IPS-20b (cell line): ENCODE data around the gene CSAG2.
"Not testable (repeated sequence)": the region's sequence is repeated elsewhere in the genome, so short reads cannot be mapped to it uniquely, and the experiment has no call there.

Experiments
- H3K27ac ChIP-seq: one replicate; pipeline ENCODE4 v1.5.1; 2013; ENCODE audit warnings: low read length
- H3K27me3 ChIP-seq: 2 replicates; pipeline ENCODE4 v1.6.1; 2013; ENCODE audit warnings: mild to moderate bottlenecking, low read length, inconsistent platforms; ENCODE audit not compliant: insufficient read depth
- H3K36me3 ChIP-seq: 2 replicates; pipeline ENCODE4 v1.6.1; 2013; ENCODE audit warnings: low read depth, mild to moderate bottlenecking, inconsistent platforms, low read length, moderate library complexity; ENCODE audit not compliant: insufficient read depth
- H3K4me1 ChIP-seq: 2 replicates; pipeline ENCODE4 v1.6.1; 2013; ENCODE audit warnings: mild to moderate bottlenecking, control low read depth, inconsistent platforms, low read length, moderate library complexity; ENCODE audit not compliant: insufficient read depth
- H3K4me3 ChIP-seq: 2 replicates; pipeline ENCODE4 v1.5.1; 2013; ENCODE audit warnings: mild to moderate bottlenecking, low read length, inconsistent platforms
- H3K9ac ChIP-seq: 2 replicates; pipeline ENCODE4 v1.6.1; 2013; ENCODE audit warnings: low read depth, mild to moderate bottlenecking, inconsistent platforms, low read length, moderate library complexity
- H3K9me3 ChIP-seq: 2 replicates; pipeline ENCODE4 v1.6.1; 2013; ENCODE audit warnings: mild to moderate bottlenecking, low read depth, low read length, inconsistent platforms; ENCODE audit not compliant: insufficient read depth

The CSAG2 gene

GRCh38 chrX:152713815-152714787, 5.0 kb upstream of the CSAG2 start, which contains the start of gene MAGEA2B:
TSS of gene MAGEA2B (plus strand) at chrX:152714628. CDS start at chrX:152717107, 2,479 bp downstream.
- H3K27me3 ChIP-seq, H3K36me3 ChIP-seq, H3K27ac ChIP-seq, H3K4me1 ChIP-seq, H3K4me3 ChIP-seq, H3K9me3 ChIP-seq, H3K9ac ChIP-seq: not testable (repeated sequence)

GRCh38 chrX:152713195-152713594, 4.1 kb upstream of the CSAG2 start:
- not testable (repeated sequence) for H3K9me3 ChIP-seq, H3K27me3 ChIP-seq, H3K4me1 ChIP-seq, H3K9ac ChIP-seq, H3K4me3 ChIP-seq, H3K36me3 ChIP-seq, H3K27ac ChIP-seq

GRCh38 chrX:152706500-152706899, 2.6 kb downstream of the CSAG2 start:
- H3K27ac ChIP-seq, H3K36me3 ChIP-seq: not testable (repeated sequence)

GRCh38 chrX:152700390-152700789, 8.7 kb downstream of the CSAG2 start:
- not testable (repeated sequence) for H3K36me3 ChIP-seq, H3K9ac ChIP-seq, H3K4me1 ChIP-seq, H3K9me3 ChIP-seq, H3K27me3 ChIP-seq, H3K4me3 ChIP-seq, H3K27ac ChIP-seq

More at GRCh38 chrX:152706500-152706899, 2.6 kb downstream of the CSAG2 start:
- not testable (repeated sequence) for H3K27me3 ChIP-seq, H3K4me1 ChIP-seq, H3K4me3 ChIP-seq, H3K9ac ChIP-seq, H3K9me3 ChIP-seq

- H3K4me1 ChIP-seq, H3K9ac ChIP-seq, H3K4me3 ChIP-seq, H3K27ac ChIP-seq, H3K27me3 ChIP-seq, H3K36me3 ChIP-seq, H3K9me3 ChIP-seq: not testable (repeated sequence)
Observed at GRCh38 chrX:152697952-152698931, 10.8 kb downstream of the CSAG2 start, which contains the start of gene MAGEA3. TSS of gene MAGEA3 (plus strand) at chrX:152698794. CDS start at chrX:152700833, 2,039 bp downstream.

GRCh38 chrX:152681012-152681411, 28.1 kb downstream of the CSAG2 start:
- not testable (repeated sequence) for H3K36me3 ChIP-seq, H3K9ac ChIP-seq, H3K9me3 ChIP-seq, H3K4me3 ChIP-seq, H3K4me1 ChIP-seq, H3K27ac ChIP-seq, H3K27me3 ChIP-seq

- not testable (repeated sequence) for H3K36me3 ChIP-seq, H3K4me1 ChIP-seq, H3K27ac ChIP-seq, H3K27me3 ChIP-seq, H3K9ac ChIP-seq, H3K4me3 ChIP-seq, H3K9me3 ChIP-seq
Observed at GRCh38 chrX:152674652-152675051, 34.4 kb downstream of the CSAG2 start.

GRCh38 chrX:152674135-152674534, 34.9 kb downstream of the CSAG2 start:
- Histone ChIP-seq H3K4me3 (no peak overlapping the region), H3K27ac (no peak overlapping the region), H3K9me3 (no peaks in the 10 kb centered on the region), H3K4me1 (no peaks in the 10 kb centered on the region), H3K9ac (no peak overlapping the region), H3K27me3 (no peaks in the 10 kb centered on the region), H3K36me3 (no peaks in the 10 kb centered on the region)

GRCh38 chrX:152663086-152663485, 46.0 kb downstream of the CSAG2 start:
- no peaks in the 10 kb centered on the region for H3K36me3 ChIP-seq
- H3K27me3 ChIP-seq: no peaks in the 10 kb centered on the region
- no peak overlapping the region for H3K27ac ChIP-seq

GRCh38 chrX:152658302-152658701, 50.8 kb downstream of the CSAG2 start:
- Histone ChIP-seq H3K27ac (no peak overlapping the region), H3K27me3 (no peaks in the 10 kb centered on the region), H3K4me3 (no peak overlapping the region), H3K9me3 (no peaks in the 10 kb centered on the region), H3K9ac (no peak overlapping the region), H3K4me1 (no peaks in the 10 kb centered on the region), H3K36me3 (no peaks in the 10 kb centered on the region)

More at GRCh38 chrX:152663086-152663485, 46.0 kb downstream of the CSAG2 start:
- Histone ChIP-seq H3K9ac (no peak overlapping the region), H3K4me1 (no peaks in the 10 kb centered on the region), H3K4me3 (no peak overlapping the region), H3K9me3 (no peaks in the 10 kb centered on the region)
